Caco-2 (cell line): ENCODE results near the gene AANAT. TPM values are rescaled to one million over a fixed set of nuclear protein-coding genes. Genes with fewer than 3 reads are reported as not detected.

Experiments used
- BruUV-seq: library from RNA; stranded (reverse); fragments of 400-500 nt; replicated peaks from 2 replicates; lab custom pipeline; 2021; lab: Mats Ljungman, UMichigan
- CTCF ChIA-PET: fragments of 300-600 bp; sonication (Branson Sonifier 250); formaldehyde crosslinking; loops from one replicate; lab custom pipeline; 2022; ENCODE audit warnings: antibody characterized with exemption; lab: Charles Lee
- POLR2A ChIA-PET: fragments of 300-600 bp; sonication (Branson Sonifier 250); formaldehyde crosslinking; loops from one replicate; lab custom pipeline; 2022; ENCODE audit warnings: antibody characterized with exemption; lab: Charles Lee
- DNase-seq, 2 experiments: peaks; one replicate each; pipeline versions ENCODE4 v3.0.0 to v3.0.0-alpha.2; 2020 to 2022
- H3K27me3 ChIP-seq: replicated peaks from 2 replicates; pipeline ENCODE4 v1.6.0; 2011; ENCODE audit warnings: low read length; ENCODE audit not compliant: control insufficient read depth, insufficient read depth
- H3K36me3 ChIP-seq: 2 replicates; pipeline ENCODE4 v1.5.1; 2011; ENCODE audit warnings: low read length; ENCODE audit not compliant: control insufficient read depth, insufficient read depth
- H3K4me1 ChIP-seq: fragments of 250-450 bp; sonication (Bioruptor Pico); 2 replicates; pipeline ENCODE4 v1.5.1; 2020; ENCODE audit warnings: mild to moderate bottlenecking
- H3K4me3 ChIP-seq: 2 replicates; pipeline ENCODE4 v1.5.1; 2011; ENCODE audit warnings: low read depth, mild to moderate bottlenecking, control low read depth, low read length
- H3K9me3 ChIP-seq: fragments of 250-450 bp; sonication (Bioruptor Pico); 2 replicates; pipeline ENCODE4 v1.5.1; 2020; ENCODE audit warnings: mild to moderate bottlenecking, moderate library complexity
- H3K27ac Mint-ChIP-seq: one replicate; pipeline ENCODE4 v1.8.0; 2022; ENCODE audit warnings: mixed read lengths; ENCODE audit not compliant: unreplicated experiment
- H3K27me3 Mint-ChIP-seq: one replicate; pipeline ENCODE4 v1.8.0; 2022; ENCODE audit warnings: mixed read lengths; ENCODE audit not compliant: insufficient read depth, unreplicated experiment
- H3K36me3 Mint-ChIP-seq: one replicate; pipeline ENCODE4 v1.8.0; 2022; ENCODE audit warnings: mild to moderate bottlenecking, mixed read lengths; ENCODE audit not compliant: insufficient read depth, unreplicated experiment
- H3K4me1 Mint-ChIP-seq: one replicate; pipeline ENCODE4 v1.8.0; 2022; ENCODE audit warnings: low read depth, mixed read lengths; ENCODE audit not compliant: unreplicated experiment
- H3K4me3 Mint-ChIP-seq: one replicate; pipeline ENCODE4 v1.8.0; 2022; ENCODE audit warnings: mild to moderate bottlenecking, moderate library complexity, mixed read lengths; ENCODE audit not compliant: unreplicated experiment
- H3K9me3 Mint-ChIP-seq: one replicate; pipeline ENCODE4 v1.8.0; 2022; ENCODE audit warnings: mixed read lengths; ENCODE audit not compliant: unreplicated experiment
- CTCF ChIP-seq, 2 experiments: fragments of 200-600 bp in 1 of 2; IDR thresholded peaks; 1 replicate in 1 of 2; 2 replicates in 1 of 2; pipeline versions ENCODE4 v1.5.1 to v1.8.0; 2011 to 2022; ENCODE audit warnings: antibody characterized with exemption in 1 of 2, control low read depth in 1 of 2, inconsistent platforms in 1 of 2, low read depth in 1 of 2, low read length in 1 of 2, mild to moderate bottlenecking in 1 of 2, moderate library complexity in 1 of 2; ENCODE audit not compliant: insufficient read depth in 1 of 2, severe bottlenecking in 1 of 2, unreplicated experiment in 1 of 2
- intact Hi-C: fragments of 100-400 bp; cut with micrococcal nuclease; formaldehyde crosslinking; loops from one replicate; pipeline ENCODE4 v1.10.0; 2022; ENCODE audit not compliant: unreplicated experiment
- total RNA-seq: library from RNA; stranded (reverse); gene quantifications from 2 replicates; pipeline ENCODE4 v1.2.3, GENCODE V29; 2022

AANAT gene
- total RNA-seq, 1 experiment from 2014 or later: not detected

- no peak for DNase-seq
- H3K27me3 Mint-ChIP-seq: no peaks in the 10 kb centered on the region
- POLR2A ChIA-PET: no interaction called here
- Histone ChIP-seq H3K9me3 (no peaks in the 10 kb centered on the region), H3K4me3 (no peak overlapping the region), H3K4me1 (0 out of 2 replicates have a peak, but pooled peaks cover 5% of the 10 kb centered on the region), H3K27me3 (no peaks in the 10 kb centered on the region), H3K36me3 (no peaks in the 10 kb centered on the region)
- no peak for TF ChIP-seq CTCF (IDR thresholded peaks at IDR 0.05; ENCODE audit: insufficient read depth in 1 of 2, low read depth in 1 of 2, low read length in 1 of 2, severe bottlenecking in 1 of 2, unreplicated experiment in 1 of 2)
- H3K27ac Mint-ChIP-seq: no peak overlapping the region
- BruUV-seq: no TSS peak
- H3K36me3 Mint-ChIP-seq: no peaks in the 10 kb centered on the region
- intact Hi-C loops: no loop called here
- CTCF ChIA-PET: interaction anchor here (0.7 to 0.9 kb wide), 2 partner anchors 8 to 95 kb away, joined by 3 to 4 read pairs; partner anchors contain the start of gene UBE2O
- H3K4me1 Mint-ChIP-seq: no peaks in the 10 kb centered on the region
- H3K9me3 Mint-ChIP-seq: no peaks in the 10 kb centered on the region
- H3K4me3 Mint-ChIP-seq: no peak overlapping the region
Observed at GRCh38 chr17:76461765-76462555, 5.4 kb upstream of the AANAT start.

GRCh38 chr17:76462556-76463290 is 4.7 kb upstream of the AANAT start:
- H3K27me3 ChIP-seq: no peaks in the 10 kb centered on the region
- H3K4me1 Mint-ChIP-seq: no peaks in the 10 kb centered on the region
- no peaks in the 10 kb centered on the region for H3K36me3 ChIP-seq
- H3K27me3 Mint-ChIP-seq: no peaks in the 10 kb centered on the region
- no peaks in the 10 kb centered on the region for H3K36me3 Mint-ChIP-seq
- TF ChIP-seq CTCF (IDR thresholded peaks at IDR 0.05; ENCODE audit: insufficient read depth in 1 of 2, low read depth in 1 of 2, low read length in 1 of 2, severe bottlenecking in 1 of 2, unreplicated experiment in 1 of 2): no peak
- no peaks in the 10 kb centered on the region for H3K9me3 Mint-ChIP-seq
- no peak overlapping the region for H3K4me3 Mint-ChIP-seq
- H3K4me1 ChIP-seq: 0 out of 2 replicates have a peak, but pooled peaks cover 5% of the 10 kb centered on the region
- H3K9me3 ChIP-seq: no peaks in the 10 kb centered on the region
- CTCF ChIA-PET: interaction anchor here (0.6 to 0.9 kb wide), 4 partner anchors 9 to 246 kb away, joined by 3 to 7 read pairs (median 4); partner anchors contain the start of gene UBE2O
- no peak for DNase-seq
- no peak overlapping the region for H3K27ac Mint-ChIP-seq
- intact Hi-C loops: no loop called here
- no TSS peak for BruUV-seq
- H3K4me3 ChIP-seq: no peak overlapping the region
- POLR2A ChIA-PET: no interaction called here

GRCh38 chr17:76466775-76467130 is 650 bp upstream of the AANAT start:
- Mint-ChIP-seq H3K36me3 (peaks cover 7% of the 10 kb centered on the region), H3K27ac (no peak overlapping the region), H3K4me1 (no peaks in the 10 kb centered on the region), H3K9me3 (no peaks in the 10 kb centered on the region), H3K4me3 (no peak overlapping the region), H3K27me3 (no peaks in the 10 kb centered on the region)
- POLR2A ChIA-PET: no interaction called here
- CTCF ChIA-PET: interaction anchor here (0.6 to 2.9 kb wide), 7 partner anchors 9 to 215 kb away, joined by 3 to 11 read pairs (median 3); partner anchors contain the start of gene RHBDF2
- Histone ChIP-seq H3K4me3 (no peak overlapping the region), H3K4me1 (0 out of 2 replicates have a peak, but pooled peaks cover 5% of the 10 kb centered on the region), H3K9me3 (no peaks in the 10 kb centered on the region), H3K36me3 (no peaks in the 10 kb centered on the region), H3K27me3 (no peaks in the 10 kb centered on the region)
- TF ChIP-seq CTCF (IDR thresholded peaks at IDR 0.05; ENCODE audit: insufficient read depth in 1 of 2, low read depth in 1 of 2, low read length in 1 of 2, severe bottlenecking in 1 of 2, unreplicated experiment in 1 of 2): no peak
- intact Hi-C loops: loop anchor here (1.0 kb wide), 2 partner anchors 40 to 81 kb away; no protein-coding TSS in a partner anchor
- no TSS peak for BruUV-seq
- no peak for DNase-seq
